ENCODE results near the gene SRGAP2C. TPM values are rescaled to one million over a fixed set of nuclear protein-coding genes. Genes with fewer than 3 reads are reported as not detected.
"Not testable (repeated sequence)": the region's sequence is repeated elsewhere in the genome, so short reads cannot be mapped to it uniquely, and the experiment has no call there.

SRGAP2C gene
- total and polyA plus RNA-seq, 4 donors: 1.9 to 11.9 (median 4.3) TPM

- not testable (repeated sequence) for H3K4me3 ChIP-seq (ENCODE audit: low read depth in 1 of 3, low read length in 3 of 3); H3K9ac ChIP-seq (ENCODE audit: low read depth in 1 of 2, low read length in 2 of 2); H3K9me3 ChIP-seq (ENCODE audit: control insufficient read depth in 4 of 4, low read length in 3 of 4); H3K4me1 ChIP-seq (ENCODE audit: control insufficient read depth in 4 of 4, insufficient read depth in 4 of 4, low read length in 3 of 4); H3K27ac ChIP-seq (ENCODE audit: low read depth in 1 of 2, low read length in 2 of 2); DNase-seq (ENCODE audit: low spot score); H3K27me3 ChIP-seq (ENCODE audit: control insufficient read depth in 4 of 4, insufficient read depth in 4 of 4, low read length in 3 of 4); H3K36me3 ChIP-seq (ENCODE audit: control insufficient read depth in 4 of 4, insufficient read depth in 3 of 4, low read depth in 1 of 4, low read length in 3 of 4)
- WGBS: no CpG with 5 or more reads among the region's 1 CpG
Measured at GRCh38 chr1:121243913-121244312, 59.1 kb downstream of the SRGAP2C start.

GRCh38 chr1:121246399-121246798 lies 61.6 kb downstream of the SRGAP2C start:
- H3K9ac ChIP-seq (ENCODE audit: low read depth in 1 of 2, low read length in 2 of 2); H3K9me3 ChIP-seq (ENCODE audit: control insufficient read depth in 4 of 4, low read length in 3 of 4); H3K27me3 ChIP-seq (ENCODE audit: control insufficient read depth in 4 of 4, insufficient read depth in 4 of 4, low read length in 3 of 4); H3K36me3 ChIP-seq (ENCODE audit: control insufficient read depth in 4 of 4, insufficient read depth in 3 of 4, low read depth in 1 of 4, low read length in 3 of 4); H3K27ac ChIP-seq (ENCODE audit: low read depth in 1 of 2, low read length in 2 of 2); DNase-seq (ENCODE audit: low spot score); H3K4me3 ChIP-seq (ENCODE audit: low read depth in 1 of 3, low read length in 3 of 3); H3K4me1 ChIP-seq (ENCODE audit: control insufficient read depth in 4 of 4, insufficient read depth in 4 of 4, low read length in 3 of 4): not testable (repeated sequence)
- no CpG with 5 or more reads among the region's 2 CpGs for WGBS

- not testable (repeated sequence) for DNase-seq (ENCODE audit: low spot score); H3K27me3 ChIP-seq (ENCODE audit: control insufficient read depth in 4 of 4, insufficient read depth in 4 of 4, low read length in 3 of 4)
- WGBS: no CpG with 5 or more reads among the region's 4 CpGs
Measured at GRCh38 chr1:121252656-121253055, 67.9 kb downstream of the SRGAP2C start.

GRCh38 chr1:121254618-121255017 lies 69.8 kb downstream of the SRGAP2C start:
- H3K4me1 ChIP-seq (ENCODE audit: control insufficient read depth in 4 of 4, insufficient read depth in 4 of 4, low read length in 3 of 4); H3K27ac ChIP-seq (ENCODE audit: low read depth in 1 of 2, low read length in 2 of 2); H3K9me3 ChIP-seq (ENCODE audit: control insufficient read depth in 4 of 4, low read length in 3 of 4); H3K36me3 ChIP-seq (ENCODE audit: control insufficient read depth in 4 of 4, insufficient read depth in 3 of 4, low read depth in 1 of 4, low read length in 3 of 4); DNase-seq (ENCODE audit: low spot score); H3K9ac ChIP-seq (ENCODE audit: low read depth in 1 of 2, low read length in 2 of 2); H3K27me3 ChIP-seq (ENCODE audit: control insufficient read depth in 4 of 4, insufficient read depth in 4 of 4, low read length in 3 of 4); H3K4me3 ChIP-seq (ENCODE audit: low read depth in 1 of 3, low read length in 3 of 3): not testable (repeated sequence)

More at GRCh38 chr1:121252656-121253055, 67.9 kb downstream of the SRGAP2C start:
- not testable (repeated sequence) for H3K4me3 ChIP-seq (ENCODE audit: low read depth in 1 of 3, low read length in 3 of 3); H3K27ac ChIP-seq (ENCODE audit: low read depth in 1 of 2, low read length in 2 of 2); H3K36me3 ChIP-seq (ENCODE audit: control insufficient read depth in 4 of 4, insufficient read depth in 3 of 4, low read depth in 1 of 4, low read length in 3 of 4); H3K9me3 ChIP-seq (ENCODE audit: control insufficient read depth in 4 of 4, low read length in 3 of 4); H3K4me1 ChIP-seq (ENCODE audit: control insufficient read depth in 4 of 4, insufficient read depth in 4 of 4, low read length in 3 of 4); H3K9ac ChIP-seq (ENCODE audit: low read depth in 1 of 2, low read length in 2 of 2)

- H3K36me3 ChIP-seq (ENCODE audit: control insufficient read depth in 4 of 4, insufficient read depth in 3 of 4, low read depth in 1 of 4, low read length in 3 of 4); H3K4me1 ChIP-seq (ENCODE audit: control insufficient read depth in 4 of 4, insufficient read depth in 4 of 4, low read length in 3 of 4); H3K9me3 ChIP-seq (ENCODE audit: control insufficient read depth in 4 of 4, low read length in 3 of 4); H3K9ac ChIP-seq (ENCODE audit: low read depth in 1 of 2, low read length in 2 of 2); H3K27me3 ChIP-seq (ENCODE audit: control insufficient read depth in 4 of 4, insufficient read depth in 4 of 4, low read length in 3 of 4); H3K27ac ChIP-seq (ENCODE audit: low read depth in 1 of 2, low read length in 2 of 2); DNase-seq (ENCODE audit: low spot score); H3K4me3 ChIP-seq (ENCODE audit: low read depth in 1 of 3, low read length in 3 of 3): not testable (repeated sequence)
- WGBS: no CpG with 5 or more reads among the region's 2 CpGs
Measured at GRCh38 chr1:121257632-121258031, 72.9 kb downstream of the SRGAP2C start.

- H3K9ac ChIP-seq (ENCODE audit: low read depth in 1 of 2, low read length in 2 of 2); H3K4me1 ChIP-seq (ENCODE audit: control insufficient read depth in 4 of 4, insufficient read depth in 4 of 4, low read length in 3 of 4): not testable (repeated sequence)
Measured at GRCh38 chr1:121258134-121258533, 73.4 kb downstream of the SRGAP2C start.

GRCh38 chr1:121260205-121260604 lies 75.4 kb downstream of the SRGAP2C start:
- H3K9ac ChIP-seq (ENCODE audit: low read depth in 1 of 2, low read length in 2 of 2); H3K27ac ChIP-seq (ENCODE audit: low read depth in 1 of 2, low read length in 2 of 2); DNase-seq (ENCODE audit: low spot score); H3K4me3 ChIP-seq (ENCODE audit: low read depth in 1 of 3, low read length in 3 of 3); H3K9me3 ChIP-seq (ENCODE audit: control insufficient read depth in 4 of 4, low read length in 3 of 4); H3K4me1 ChIP-seq (ENCODE audit: control insufficient read depth in 4 of 4, insufficient read depth in 4 of 4, low read length in 3 of 4); H3K27me3 ChIP-seq (ENCODE audit: control insufficient read depth in 4 of 4, insufficient read depth in 4 of 4, low read length in 3 of 4); H3K36me3 ChIP-seq (ENCODE audit: control insufficient read depth in 4 of 4, insufficient read depth in 3 of 4, low read depth in 1 of 4, low read length in 3 of 4): not testable (repeated sequence)
- WGBS: 77% methylated on average over 2 of the region's 2 CpGs

More at GRCh38 chr1:121258134-121258533, 73.4 kb downstream of the SRGAP2C start:
- H3K4me3 ChIP-seq (ENCODE audit: low read depth in 1 of 3, low read length in 3 of 3); H3K36me3 ChIP-seq (ENCODE audit: control insufficient read depth in 4 of 4, insufficient read depth in 3 of 4, low read depth in 1 of 4, low read length in 3 of 4); H3K9me3 ChIP-seq (ENCODE audit: control insufficient read depth in 4 of 4, low read length in 3 of 4); H3K27ac ChIP-seq (ENCODE audit: low read depth in 1 of 2, low read length in 2 of 2); DNase-seq (ENCODE audit: low spot score); H3K27me3 ChIP-seq (ENCODE audit: control insufficient read depth in 4 of 4, insufficient read depth in 4 of 4, low read length in 3 of 4): not testable (repeated sequence)
- WGBS: 89% methylated on average over 2 of the region's 2 CpGs

- not testable (repeated sequence) for H3K9ac ChIP-seq (ENCODE audit: low read depth in 1 of 2, low read length in 2 of 2); H3K9me3 ChIP-seq (ENCODE audit: control insufficient read depth in 4 of 4, low read length in 3 of 4); H3K4me1 ChIP-seq (ENCODE audit: control insufficient read depth in 4 of 4, insufficient read depth in 4 of 4, low read length in 3 of 4); H3K4me3 ChIP-seq (ENCODE audit: low read depth in 1 of 3, low read length in 3 of 3); H3K27ac ChIP-seq (ENCODE audit: low read depth in 1 of 2, low read length in 2 of 2); H3K27me3 ChIP-seq (ENCODE audit: control insufficient read depth in 4 of 4, insufficient read depth in 4 of 4, low read length in 3 of 4); DNase-seq (ENCODE audit: low spot score); H3K36me3 ChIP-seq (ENCODE audit: control insufficient read depth in 4 of 4, insufficient read depth in 3 of 4, low read depth in 1 of 4, low read length in 3 of 4)
- WGBS: 84% methylated on average over 1 of the region's 2 CpGs
Measured at GRCh38 chr1:121262163-121262562, 77.4 kb downstream of the SRGAP2C start.

- no CpG with 5 or more reads among the region's 1 CpG for WGBS
- H3K9ac ChIP-seq (ENCODE audit: low read depth in 1 of 2, low read length in 2 of 2); H3K27me3 ChIP-seq (ENCODE audit: control insufficient read depth in 4 of 4, insufficient read depth in 4 of 4, low read length in 3 of 4); H3K9me3 ChIP-seq (ENCODE audit: control insufficient read depth in 4 of 4, low read length in 3 of 4); H3K36me3 ChIP-seq (ENCODE audit: control insufficient read depth in 4 of 4, insufficient read depth in 3 of 4, low read depth in 1 of 4, low read length in 3 of 4); H3K4me3 ChIP-seq (ENCODE audit: low read depth in 1 of 3, low read length in 3 of 3); DNase-seq (ENCODE audit: low spot score); H3K27ac ChIP-seq (ENCODE audit: low read depth in 1 of 2, low read length in 2 of 2); H3K4me1 ChIP-seq (ENCODE audit: control insufficient read depth in 4 of 4, insufficient read depth in 4 of 4, low read length in 3 of 4): not testable (repeated sequence)
Measured at GRCh38 chr1:121263789-121264244, 79.0 kb downstream of the SRGAP2C start.
